Fibroblast of skin of abdomen (primary cell): ENCODE data around the gene SGK1.
"Not testable (repeated sequence)": the region's sequence is repeated elsewhere in the genome, so short reads cannot be mapped to it uniquely, and the experiment has no call there.

ENCODE experiments used
- DNase-seq: peaks from one replicate; pipeline ENCODE4 v3.0.0-alpha.2; 2013

Gene SGK1

GRCh38 chr6:134185277-134185676 is 132.6 kb downstream of the SGK1 start:
- DNase-seq = no peak

- DNase-seq = no peak
Measured at GRCh38 chr6:134183844-134184243, 134.1 kb downstream of the SGK1 start.

GRCh38 chr6:134182528-134182927 is 135.4 kb downstream of the SGK1 start:
- DNase-seq = no peak

GRCh38 chr6:134181726-134182125 is 136.2 kb downstream of the SGK1 start:
- not testable (repeated sequence) for DNase-seq

- DNase-seq = not testable (repeated sequence)
Measured at GRCh38 chr6:134181251-134181650, 136.7 kb downstream of the SGK1 start.

GRCh38 chr6:134180540-134180939 is 137.4 kb downstream of the SGK1 start:
- not testable (repeated sequence) for DNase-seq

GRCh38 chr6:134178161-134179044 is 139.5 kb downstream of the SGK1 start:
- DNase-seq = peak; percentile 95

- peak; percentile 82 for DNase-seq
Measured at GRCh38 chr6:134177753-134178160, 140.2 kb downstream of the SGK1 start.

- no peak for DNase-seq
Measured at GRCh38 chr6:134177236-134177635, 140.7 kb downstream of the SGK1 start.

GRCh38 chr6:134176264-134176975 is 141.5 kb downstream of the SGK1 start:
- no peak for DNase-seq

GRCh38 chr6:134175532-134176263 is 142.2 kb downstream of the SGK1 start:
- DNase-seq = peak; percentile 70

- DNase-seq = peak; percentile 92
Measured at GRCh38 chr6:134174672-134175531, 143.0 kb downstream of the SGK1 start.

GRCh38 chr6:134173936-134174671 is 143.8 kb downstream of the SGK1 start:
- DNase-seq = peak; percentile 88

- DNase-seq = no peak
Measured at GRCh38 chr6:134173366-134173725, 144.6 kb downstream of the SGK1 start.

GRCh38 chr6:134172706-134173365 is 145.1 kb downstream of the SGK1 start:
- no peak for DNase-seq

- no peak for DNase-seq
Measured at GRCh38 chr6:134172020-134172705, 145.7 kb downstream of the SGK1 start.

GRCh38 chr6:134171517-134171916 is 146.4 kb downstream of the SGK1 start:
- DNase-seq = no peak

- peak; percentile 70 for DNase-seq
Measured at GRCh38 chr6:134170844-134171243, 147.1 kb downstream of the SGK1 start.

GRCh38 chr6:134169871-134170486 is 147.9 kb downstream of the SGK1 start:
- no peak for DNase-seq
